PC-3 (cell line): ENCODE data around the gene BAZ1B.

ENCODE experiments used
- CTCF ChIP-seq: fragments of 300-600 bp; sonication (generic); conservative IDR thresholded peaks from 2 replicates; pipeline ENCODE4 v1.5.1; 2017; ENCODE audit warnings: antibody characterized with exemption, low read depth, mild to moderate bottlenecking, low read length
- EZH2 ChIP-seq: fragments of 300-600 bp; sonication (generic); IDR thresholded peaks from one replicate; pipeline ENCODE4 v1.6.1; 2017; ENCODE audit warnings: antibody characterized with exemption, mild to moderate bottlenecking, low read length; ENCODE audit not compliant: unreplicated experiment
- EZH2phosphoT487 ChIP-seq: fragments of 300-600 bp; sonication (generic); IDR thresholded peaks from 2 replicates; pipeline ENCODE4 v1.6.1; 2018; ENCODE audit warnings: mild to moderate bottlenecking, antibody characterized with exemption, low read length, borderline replicate concordance

DNA sequence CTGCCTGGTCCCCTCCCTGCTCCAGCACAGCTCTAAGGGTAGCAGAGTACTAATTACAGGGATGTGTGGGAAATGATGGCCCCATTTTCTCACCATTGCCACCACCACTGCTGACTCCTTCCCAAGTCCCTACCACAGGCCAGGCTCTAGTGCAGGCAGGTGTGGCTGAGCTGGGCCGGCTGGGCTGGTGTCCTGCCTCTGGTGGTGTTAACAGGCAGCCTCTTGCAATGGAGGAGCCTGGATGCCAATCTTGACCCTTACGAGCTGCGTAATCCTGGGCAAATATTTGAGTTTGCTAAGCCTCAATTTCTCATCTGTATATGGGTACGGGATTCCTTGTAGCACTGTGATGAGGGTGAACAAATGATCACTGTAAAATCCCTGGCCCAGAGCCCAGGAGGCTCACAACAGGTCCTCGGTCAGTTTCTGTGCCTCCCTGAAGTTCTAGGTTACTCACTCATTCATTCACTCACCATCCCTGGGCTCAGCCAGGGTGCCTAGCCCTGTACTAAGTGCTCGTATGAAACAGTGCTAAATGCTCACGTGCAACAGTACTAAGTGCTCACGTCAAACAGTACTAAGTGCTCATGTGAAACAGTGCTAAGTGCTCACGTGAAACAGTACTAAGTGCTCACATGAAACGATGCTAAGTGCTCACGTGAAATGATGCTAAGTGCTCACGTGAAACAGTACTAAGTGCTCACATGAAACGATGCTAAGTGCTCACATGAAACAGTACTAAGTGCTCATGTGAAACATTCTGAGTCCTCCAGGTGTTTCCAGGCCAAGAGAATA lies 90.9 kb downstream of the BAZ1B start:
- no peak for TF ChIP-seq CTCF
- TF ChIP-seq EZH2 = no peak
- no peak for TF ChIP-seq EZH2phosphoT487
